GM18517 (cell line): ENCODE data around the gene SMOC2.
"Not testable (repeated sequence)": the region's sequence is repeated elsewhere in the genome, so short reads cannot be mapped to it uniquely, and the experiment has no call there.

Experiments used
- ATAC-seq: cut with Tn5 transposase; IDR thresholded peaks from one replicate; pipeline ENCODE4 v1.9.1; 2021; ENCODE audit warnings: mild to moderate bottlenecking, moderate library complexity; ENCODE audit not compliant: unreplicated experiment

SMOC2 gene

DNA sequence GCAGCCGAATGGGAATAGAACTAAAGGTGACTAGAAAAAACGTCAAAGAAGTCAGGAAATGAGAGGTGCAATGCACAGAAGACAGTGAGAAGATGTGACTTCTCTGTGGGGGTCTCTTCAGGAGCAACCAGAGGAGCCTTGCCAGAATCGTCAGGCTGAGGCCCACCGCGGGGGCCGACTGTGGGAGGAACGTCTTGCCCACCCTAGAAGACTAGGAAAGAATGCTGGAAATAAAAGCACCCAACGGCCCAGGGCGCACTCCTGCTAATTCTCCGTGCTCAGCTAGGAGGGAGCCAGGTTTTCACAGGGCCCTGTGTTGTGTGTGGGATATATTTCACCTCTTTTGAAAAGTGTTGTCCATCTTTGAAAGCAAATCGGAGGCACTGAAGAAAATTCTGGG lies 129.2 kb downstream of the SMOC2 start:
- ATAC-seq: no peak

DNA sequence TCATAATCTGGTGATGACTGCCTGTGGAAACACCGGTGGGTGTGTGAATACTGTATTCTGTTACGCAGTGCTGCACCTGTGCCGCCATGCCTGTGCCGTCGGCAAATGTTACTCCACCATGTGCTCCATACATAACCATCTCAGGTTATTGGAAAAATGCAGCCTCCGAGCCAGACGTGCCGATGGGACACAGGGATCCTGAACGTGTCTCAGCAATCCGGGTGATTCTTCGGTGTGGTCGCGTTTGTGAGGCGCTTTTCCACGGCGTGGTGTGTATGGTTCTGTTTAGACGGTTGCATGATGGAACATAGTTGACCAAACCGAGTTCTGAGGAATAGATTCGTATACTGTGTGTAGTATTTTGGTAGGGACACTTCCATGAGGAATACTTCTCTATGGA lies 130.3 kb downstream of the SMOC2 start:
- no peak for ATAC-seq

DNA sequence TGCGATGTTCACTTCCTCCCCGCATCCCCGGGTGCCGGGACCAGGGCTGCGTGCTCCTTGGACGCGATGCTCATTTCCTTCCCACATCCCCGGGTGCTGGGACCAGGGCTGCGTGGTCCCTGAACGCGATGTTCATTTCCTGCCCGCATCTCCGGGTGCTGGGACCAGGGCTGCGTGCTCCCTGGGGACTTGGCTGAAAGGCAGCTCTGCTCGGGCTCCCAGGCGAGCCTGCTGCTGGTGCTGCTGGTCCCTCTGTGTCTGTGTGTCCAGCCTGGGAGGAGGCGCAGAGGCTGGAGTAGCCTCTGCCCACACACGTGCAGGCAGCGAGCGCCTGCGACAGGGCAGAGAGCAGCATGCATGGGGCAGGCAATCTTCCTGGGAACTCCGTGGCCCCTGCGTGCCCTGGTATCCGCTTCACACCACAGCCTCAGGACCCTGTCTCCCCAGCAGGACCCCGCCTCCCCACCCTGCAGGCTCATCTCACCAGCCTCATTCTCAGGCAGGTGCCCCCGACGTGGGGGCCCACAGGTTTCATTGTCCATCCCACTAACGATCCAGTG lies 132.4 kb downstream of the SMOC2 start:
- ATAC-seq: not testable (repeated sequence)

DNA sequence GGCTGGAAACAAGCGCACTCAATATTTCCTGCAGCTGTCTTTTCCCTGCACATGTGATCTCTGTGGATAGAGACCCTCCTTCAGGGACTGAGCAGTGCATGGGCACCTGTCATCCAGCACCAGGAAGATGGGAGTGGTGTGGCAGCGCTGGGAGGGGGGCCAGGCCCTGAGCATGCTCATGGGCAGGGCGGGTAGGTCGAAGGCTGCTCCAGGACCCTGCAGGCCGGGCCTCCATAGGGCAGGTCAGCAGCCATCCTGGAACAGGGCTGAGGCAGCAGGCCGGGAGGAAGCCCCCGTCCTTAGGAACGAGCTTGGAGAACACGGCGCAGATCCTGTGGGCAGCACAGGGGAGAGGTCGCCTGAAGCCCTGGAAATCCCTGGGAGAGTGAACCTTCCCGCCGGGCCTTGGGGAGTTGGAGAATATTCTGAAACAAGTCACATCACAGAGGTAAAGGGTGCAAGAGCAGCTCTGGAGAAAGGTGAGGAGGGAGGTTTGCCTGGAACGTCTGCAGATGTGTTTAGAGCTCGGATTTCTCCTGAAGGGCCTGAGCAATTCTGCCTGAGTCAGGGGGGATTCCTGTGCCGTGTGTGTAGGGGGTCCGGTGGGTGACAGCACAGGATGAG lies 133.2 kb downstream of the SMOC2 start:
- no peak for ATAC-seq

DNA sequence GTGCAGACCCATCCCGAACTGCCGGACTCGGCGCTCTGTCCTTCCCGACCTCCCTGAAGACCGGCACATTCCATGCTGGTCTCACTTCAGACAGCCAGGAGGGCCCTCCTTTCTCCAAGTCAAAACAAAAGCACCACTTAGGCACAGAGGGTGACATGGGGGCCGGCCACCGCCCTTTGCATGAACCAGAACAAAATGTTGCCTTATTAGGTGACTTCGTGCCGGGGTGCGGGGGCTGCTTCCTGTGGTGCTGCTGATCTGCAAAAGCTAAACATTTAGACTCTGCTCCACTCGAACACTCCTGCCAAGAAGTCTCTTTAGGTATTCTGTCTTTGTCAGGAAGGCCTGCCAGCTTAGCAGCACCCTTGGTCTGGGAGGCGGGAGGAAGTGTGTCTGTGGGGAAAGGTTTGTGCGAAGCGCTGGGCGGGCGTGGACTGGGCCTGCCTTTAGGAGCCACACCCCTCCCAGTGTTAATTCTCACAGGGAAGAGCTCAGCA lies 133.8 kb downstream of the SMOC2 start:
- ATAC-seq: no peak

DNA sequence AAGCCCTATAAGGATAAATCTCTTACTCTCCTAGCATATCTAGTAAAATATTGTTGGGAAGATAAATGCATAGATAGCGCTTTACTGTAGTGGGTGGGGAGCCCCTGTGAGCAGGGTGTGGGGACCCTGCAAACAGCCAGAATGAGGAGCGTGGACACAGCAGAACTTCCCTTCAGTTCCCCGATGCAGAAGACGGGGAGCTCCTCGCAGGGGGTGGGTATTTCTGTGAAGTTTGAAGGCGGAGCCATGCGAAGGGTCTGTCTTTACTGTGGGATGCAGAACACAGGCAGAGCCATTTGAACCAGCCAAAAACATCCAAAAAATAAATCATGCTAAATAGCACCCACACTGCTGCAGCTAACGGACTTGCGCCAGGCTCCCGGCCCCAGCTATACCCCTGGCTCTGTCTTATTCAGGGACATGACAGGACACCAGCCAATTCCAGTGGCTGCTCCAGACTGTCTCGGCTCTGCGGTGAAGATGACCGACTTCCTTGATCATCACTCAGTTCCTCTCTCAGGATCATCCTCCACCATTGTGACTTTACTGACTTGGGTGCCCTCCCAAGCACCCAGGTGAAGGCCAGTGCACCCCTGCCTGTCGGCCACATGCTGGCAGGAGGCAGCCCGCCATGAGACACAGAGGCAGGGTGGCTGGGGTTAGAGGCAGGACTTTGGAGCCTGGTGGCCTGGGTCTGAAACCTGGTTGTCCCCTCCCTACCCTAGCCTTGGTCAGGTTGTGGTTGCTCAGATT lies 134.5 kb downstream of the SMOC2 start:
- ATAC-seq: no peak

DNA sequence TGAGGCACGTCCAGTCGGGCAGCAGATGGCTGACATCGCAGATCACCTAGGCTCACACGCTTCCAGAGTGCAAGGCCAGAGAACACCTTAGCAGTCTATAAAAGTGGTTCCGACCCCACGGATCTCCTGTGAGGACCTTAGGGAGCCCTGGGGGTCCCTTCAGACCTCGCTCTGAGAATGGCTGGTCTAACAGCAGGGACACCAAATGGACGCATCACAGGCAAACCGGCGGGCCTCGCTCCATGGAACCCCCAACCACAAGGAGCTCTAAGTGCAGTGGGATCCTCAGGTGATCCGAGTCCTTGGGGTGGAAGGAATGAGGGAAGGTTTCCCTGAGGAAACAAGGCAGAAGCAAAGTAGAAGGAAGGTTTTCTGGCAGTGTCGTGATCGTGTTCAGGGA lies 135.4 kb downstream of the SMOC2 start:
- ATAC-seq: no peak

DNA sequence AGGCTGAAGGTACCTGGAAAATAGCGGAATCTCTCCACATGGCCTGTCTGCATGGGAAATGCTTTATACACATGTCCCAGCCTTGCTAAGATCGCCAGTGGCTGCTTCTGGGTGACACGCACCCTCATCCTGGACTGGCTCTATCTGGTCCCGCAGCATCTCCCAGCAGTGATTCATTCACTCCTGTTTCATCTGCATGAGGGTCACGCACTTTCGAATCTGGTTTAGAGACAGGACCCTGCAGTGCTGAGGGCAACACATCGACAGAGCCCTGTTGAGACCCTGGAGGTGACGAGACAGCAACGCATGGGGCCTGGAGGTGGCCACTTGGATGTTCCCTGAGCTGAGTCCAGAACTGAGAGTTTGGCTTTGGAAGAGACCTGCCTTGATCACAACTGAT lies 136.5 kb downstream of the SMOC2 start:
- ATAC-seq: no peak

DNA sequence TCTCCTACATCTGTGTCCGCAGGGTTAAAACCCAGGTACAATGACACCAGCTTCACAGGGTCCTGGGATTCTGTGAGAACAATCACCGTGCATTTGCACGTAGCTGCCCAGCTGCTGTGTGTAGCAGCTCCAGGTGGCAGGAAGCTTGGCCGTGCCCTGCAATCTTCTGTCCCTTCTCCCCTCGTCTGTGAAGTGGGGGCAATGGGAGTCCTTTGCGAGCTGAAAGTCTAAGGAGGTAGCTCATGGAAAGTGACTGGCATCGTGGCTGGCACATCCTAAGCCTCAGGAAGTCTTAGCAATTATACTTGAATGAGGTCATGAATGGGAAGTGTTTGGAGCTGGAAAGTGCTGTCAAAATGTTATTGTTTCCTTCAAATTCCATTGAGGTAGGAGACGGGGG lies 137.1 kb downstream of the SMOC2 start:
- no peak for ATAC-seq

DNA sequence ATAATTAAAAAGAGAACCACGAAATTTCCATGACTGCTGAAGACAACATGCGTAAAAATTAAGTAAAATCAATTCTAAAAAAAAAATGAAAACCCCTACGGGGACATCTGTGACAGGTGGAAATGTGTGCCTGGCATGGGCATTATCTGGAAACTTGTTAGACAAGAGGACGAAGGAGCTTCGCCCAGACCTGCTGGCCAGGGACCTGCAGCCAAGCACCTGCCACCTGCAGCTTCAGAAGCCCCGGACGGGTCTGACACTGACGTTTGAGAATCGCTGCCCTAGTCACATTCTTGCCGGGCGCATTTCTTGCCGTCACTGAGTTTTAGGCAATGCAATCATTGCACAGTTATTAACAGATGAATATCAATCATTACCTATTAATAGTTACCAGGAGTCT lies 140.3 kb downstream of the SMOC2 start:
- no peak for ATAC-seq

DNA sequence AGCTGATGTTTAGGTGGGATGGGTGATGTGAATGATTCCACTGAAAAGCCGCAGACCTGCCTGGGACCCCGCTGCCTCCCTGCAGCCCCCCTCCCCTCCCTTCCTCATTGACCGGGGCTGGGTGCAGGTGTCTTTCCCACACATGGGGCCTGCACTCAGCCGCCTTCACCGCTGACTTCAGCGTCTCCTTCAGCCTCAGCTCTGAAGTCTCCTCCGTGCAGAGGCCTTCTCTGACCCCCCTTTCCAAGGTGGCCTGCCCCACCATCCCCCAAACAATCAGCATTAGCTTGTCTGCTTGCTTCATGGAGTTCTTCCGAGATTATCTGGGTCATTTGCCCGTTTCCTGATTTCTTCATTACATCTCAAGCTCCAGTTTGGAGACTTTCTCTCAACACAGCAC lies 140.7 kb downstream of the SMOC2 start:
- ATAC-seq: no peak

DNA sequence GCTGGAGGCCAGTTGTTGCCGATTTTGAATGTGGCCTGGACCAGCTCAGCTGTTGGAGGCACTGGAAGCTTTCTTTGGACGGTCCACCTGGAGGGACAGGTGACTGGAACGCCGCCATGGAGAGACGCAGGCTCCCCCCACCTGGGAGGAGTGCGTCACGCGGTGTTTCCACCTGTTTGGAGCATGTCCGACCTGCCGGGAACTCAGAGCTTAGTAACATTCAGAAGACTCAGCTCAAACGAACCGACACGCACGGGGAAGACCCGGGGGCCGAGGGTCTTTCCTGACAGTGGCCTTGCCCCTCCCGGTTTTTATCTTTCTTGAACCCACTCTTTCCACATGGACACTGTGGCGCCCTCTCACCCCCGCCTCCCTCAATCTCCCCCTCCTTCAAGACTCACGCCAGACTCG lies 141.6 kb downstream of the SMOC2 start:
- ATAC-seq: no peak

DNA sequence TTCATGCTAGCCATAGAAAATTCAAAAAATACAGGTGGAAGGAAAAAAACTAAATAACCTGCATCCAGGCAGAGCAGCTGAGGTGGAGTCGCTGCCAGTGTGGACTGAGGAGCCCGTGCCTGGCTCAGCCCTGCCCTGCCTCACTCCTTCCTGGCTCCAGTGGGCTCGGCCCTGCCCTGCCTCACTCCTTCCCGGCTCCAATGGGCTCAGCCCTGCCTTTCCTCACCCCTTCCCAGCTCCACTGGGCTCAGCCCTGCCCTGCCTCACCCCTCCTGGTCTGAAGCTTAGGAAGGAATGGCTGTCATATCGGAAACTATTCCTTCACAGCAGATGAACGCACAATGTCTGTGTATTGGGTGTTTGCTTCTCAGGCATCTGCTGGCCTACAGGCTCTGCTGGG lies 142.1 kb downstream of the SMOC2 start:
- no peak for ATAC-seq

DNA sequence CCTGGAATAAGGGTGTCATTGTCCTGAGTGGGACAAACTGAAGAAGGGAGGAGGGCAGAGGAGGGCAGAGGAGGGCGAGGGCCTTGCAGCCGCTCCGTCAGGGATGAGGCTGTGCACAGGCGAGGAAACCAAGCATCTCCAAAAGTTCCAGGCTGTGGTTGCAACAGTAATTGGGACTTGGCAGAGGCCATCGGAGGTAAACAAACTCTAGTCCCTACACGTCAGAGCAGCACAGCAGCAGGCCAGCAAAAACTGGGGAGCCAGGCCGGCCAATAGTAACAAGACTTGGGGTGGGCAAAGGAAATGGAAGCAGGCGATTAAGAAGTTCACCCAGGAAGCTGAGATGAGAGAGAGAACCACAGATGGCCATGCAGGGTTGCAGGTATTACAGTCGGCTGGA lies 142.8 kb downstream of the SMOC2 start:
- no peak for ATAC-seq

DNA sequence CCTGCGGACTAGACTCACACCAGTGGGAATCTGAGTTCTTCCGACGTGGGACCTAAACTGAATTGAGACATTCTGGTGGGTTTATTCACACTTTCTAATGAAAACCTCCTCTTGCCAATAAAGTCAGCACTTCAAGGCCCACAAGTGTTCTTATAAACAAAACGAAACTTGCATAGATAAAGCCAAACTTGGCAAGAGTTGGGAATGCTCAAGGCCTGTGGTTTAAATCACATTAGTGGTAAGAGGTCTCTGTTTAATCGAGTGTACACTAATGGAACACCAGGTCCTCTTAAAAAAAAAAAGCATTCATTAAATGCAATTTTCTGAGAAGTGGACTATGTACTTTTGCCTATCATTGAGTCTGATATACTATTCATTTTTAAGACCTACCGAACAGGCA lies 143.3 kb downstream of the SMOC2 start:
- no peak for ATAC-seq

DNA sequence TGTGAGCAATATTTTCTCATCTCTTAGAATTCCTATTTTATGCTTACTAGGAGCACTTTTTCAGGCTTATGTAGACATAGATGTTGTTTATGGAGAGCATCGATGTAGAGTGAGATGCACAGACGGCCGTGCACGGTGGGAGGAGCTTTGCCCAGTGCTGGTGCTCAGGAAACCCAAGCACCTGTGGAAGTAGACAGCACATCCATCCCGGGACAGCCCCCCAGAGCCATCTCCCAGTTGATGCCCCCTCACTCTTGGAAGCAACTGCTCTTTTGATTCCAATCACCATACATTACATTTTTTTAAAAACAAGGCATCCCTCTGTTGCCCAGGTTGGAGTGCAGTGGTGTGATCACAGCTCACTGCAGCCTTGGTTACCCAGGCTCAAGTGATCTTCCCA lies 143.7 kb downstream of the SMOC2 start:
- no peak for ATAC-seq

DNA sequence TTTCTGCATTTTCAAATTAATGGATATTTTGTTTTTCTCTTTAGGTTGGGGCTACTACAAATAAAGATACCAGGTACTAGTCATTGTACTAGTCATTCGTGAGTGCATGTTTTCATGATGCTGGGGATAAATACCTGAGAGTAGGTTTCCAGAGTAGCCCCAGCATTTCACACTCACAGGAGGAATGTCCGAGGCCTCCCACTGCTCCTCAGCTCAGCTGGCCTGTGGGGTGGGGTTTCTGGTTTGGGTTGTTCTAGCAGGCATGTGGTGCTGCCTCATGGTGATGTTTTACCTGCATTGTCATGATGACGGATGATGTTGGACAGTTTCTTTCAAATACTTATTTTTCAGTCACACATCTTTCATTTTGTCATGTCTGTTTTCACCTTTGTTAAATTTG lies 144.5 kb downstream of the SMOC2 start:
- no peak for ATAC-seq

DNA sequence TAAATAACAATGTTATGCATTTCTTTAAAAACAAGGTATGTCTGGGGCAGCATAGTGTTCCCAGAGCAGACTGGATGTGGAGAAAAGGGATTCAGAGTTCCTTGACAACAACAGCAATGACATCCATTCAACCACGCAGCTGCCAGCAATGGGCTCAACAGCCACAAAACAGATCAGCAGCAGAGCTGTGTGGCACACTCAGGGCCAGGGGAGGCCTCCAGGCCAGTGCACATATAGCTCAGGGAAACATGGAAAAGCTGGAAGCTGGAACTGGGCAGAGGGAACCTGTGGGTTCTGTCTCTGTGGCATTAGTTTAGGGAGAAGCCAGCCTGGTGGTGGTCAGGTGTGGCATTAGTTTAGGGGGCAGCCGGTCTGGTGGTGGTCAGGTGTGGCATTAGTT lies 148.3 kb downstream of the SMOC2 start:
- no peak for ATAC-seq

DNA sequence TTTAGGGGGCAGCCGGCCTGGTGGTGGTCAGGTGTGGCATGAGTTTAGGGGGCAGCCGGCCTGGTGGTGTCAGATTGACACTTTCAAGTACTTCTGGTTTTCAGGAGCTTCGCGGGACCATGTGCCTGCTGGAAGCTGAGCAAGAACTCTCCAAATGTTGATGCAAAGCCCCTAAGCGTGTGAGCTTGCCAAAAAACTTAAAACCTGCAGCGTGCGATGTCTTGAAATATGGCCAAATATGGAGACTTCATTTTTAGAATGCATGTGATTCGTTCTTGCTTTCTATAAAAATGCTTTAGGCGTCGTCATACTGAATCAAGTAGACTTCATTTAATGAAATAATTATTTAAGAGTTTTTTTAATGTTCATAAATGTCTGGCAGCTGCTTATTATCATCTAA lies 149.4 kb downstream of the SMOC2 start:
- no peak for ATAC-seq

DNA sequence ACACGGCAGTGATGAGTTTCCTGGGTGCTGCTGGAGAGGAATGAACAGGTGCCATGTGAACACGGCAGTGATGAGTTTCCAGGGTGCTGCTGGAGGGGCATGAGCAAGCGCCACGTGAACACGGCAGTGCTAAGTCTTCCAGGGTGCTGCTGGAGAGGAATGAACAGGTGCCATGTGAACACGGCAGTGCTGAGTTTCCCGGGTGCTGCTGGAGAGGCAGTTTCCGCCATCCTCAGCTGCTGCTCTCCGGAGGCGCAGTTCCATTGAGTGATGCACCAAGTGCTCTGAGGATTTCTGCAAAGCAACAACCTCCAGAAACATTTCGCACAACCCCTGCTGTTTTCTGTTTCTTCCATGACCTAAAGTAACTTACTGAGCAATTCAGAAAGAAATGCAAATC lies 155.4 kb downstream of the SMOC2 start:
- no peak for ATAC-seq

DNA sequence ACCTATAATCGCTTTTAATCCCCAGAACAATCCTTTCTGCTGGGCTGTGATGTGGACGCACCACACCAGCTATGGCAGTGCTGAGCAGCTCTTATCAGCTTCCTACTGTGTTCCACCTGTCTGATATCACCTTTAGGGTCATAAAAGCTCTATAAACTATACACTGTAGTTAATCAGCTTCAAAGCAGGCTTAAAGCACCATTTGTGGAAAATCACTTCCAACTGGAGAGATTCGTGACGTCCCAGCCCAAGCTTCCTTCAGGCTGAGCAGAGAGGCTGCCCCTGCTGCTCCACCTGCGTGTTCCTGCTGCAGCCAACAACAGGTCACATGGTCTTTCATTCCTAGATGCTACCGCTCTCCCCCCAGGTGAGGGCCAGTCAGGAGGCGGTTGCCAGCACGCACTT lies 156.5 kb downstream of the SMOC2 start:
- no peak for ATAC-seq
